Hepatocyte (in vitro differentiated cells): ENCODE results near the gene PLA2G4A. TPM values are rescaled to one million over a fixed set of nuclear protein-coding genes. Genes with fewer than 3 reads are reported as not detected.

ENCODE experiments used
- DNase-seq: peaks from one replicate; pipeline ENCODE4 v3.0.0-alpha.2; 2016; ENCODE audit warnings: low spot score
- H2AFZ ChIP-seq: fragments of 200-600 bp; sonication (generic); 2 replicates; pipeline ENCODE4 v1.6.0; 2016; ENCODE audit warnings: antibody characterized with exemption, mild to moderate bottlenecking
- H3K27ac ChIP-seq: fragments of 200-600 bp; sonication (generic); 2 replicates; pipeline ENCODE4 v1.5.1; 2016; ENCODE audit warnings: mild to moderate bottlenecking
- H3K27me3 ChIP-seq: fragments of 200-600 bp; sonication (generic); 2 replicates; pipeline ENCODE4 v1.6.1; 2016
- H3K36me3 ChIP-seq: fragments of 200-600 bp; sonication (generic); replicated peaks from 2 replicates; pipeline ENCODE4 v1.5.1; 2016; ENCODE audit warnings: low read depth; ENCODE audit not compliant: insufficient read depth
- H3K4me1 ChIP-seq: fragments of 200-600 bp; sonication (generic); 2 replicates; pipeline ENCODE4 v1.5.1; 2016; ENCODE audit warnings: mild to moderate bottlenecking, moderate library complexity; ENCODE audit not compliant: insufficient read depth
- H3K4me2 ChIP-seq: fragments of 200-600 bp; sonication (generic); 2 replicates; pipeline ENCODE4 v1.6.0; 2016
- H3K4me3 ChIP-seq: fragments of 200-600 bp; sonication (generic); 2 replicates; pipeline ENCODE4 v1.5.1; 2016; ENCODE audit warnings: mild to moderate bottlenecking
- H3K79me2 ChIP-seq: fragments of 200-600 bp; sonication (generic); 2 replicates; pipeline ENCODE4 v1.6.0; 2017; ENCODE audit warnings: mild to moderate bottlenecking
- H3K9me2 ChIP-seq: fragments of 200-600 bp; sonication (generic); replicated peaks from 2 replicates; pipeline ENCODE4 v1.6.0; 2017; ENCODE audit warnings: mild to moderate bottlenecking; ENCODE audit not compliant: insufficient read depth
- H3K9me3 ChIP-seq: fragments of 200-600 bp; sonication (generic); 2 replicates; pipeline ENCODE4 v1.5.1; 2016; ENCODE audit warnings: low read depth, mild to moderate bottlenecking
- H4K20me1 ChIP-seq: fragments of 200-600 bp; sonication (generic); 2 replicates; pipeline ENCODE4 v1.6.0; 2016; ENCODE audit warnings: mild to moderate bottlenecking; ENCODE audit not compliant: insufficient read depth, poor library complexity, severe bottlenecking
- EZH2 ChIP-seq: fragments of 200-600 bp; sonication (generic); IDR thresholded peaks from 2 replicates; pipeline ENCODE4 v1.6.1; 2016; ENCODE audit warnings: antibody characterized with exemption, mild to moderate bottlenecking, borderline replicate concordance
- EZH2phosphoT487 ChIP-seq: fragments of 200-600 bp; sonication (generic); IDR thresholded peaks from one replicate; pipeline ENCODE4 v1.6.1; 2018; ENCODE audit warnings: antibody characterized with exemption, mild to moderate bottlenecking, low read depth, moderate library complexity; ENCODE audit not compliant: unreplicated experiment, severe bottlenecking
- WGBS: methylation state at CpG from one replicate; pipeline ENCODE4 v1.1.6; 2016; ENCODE audit warnings: low lambda C conversion rate; ENCODE audit errors: missing lambda C conversion rate; 5-methylcytosine and 5-hydroxymethylcytosine counted together
- polyA plus RNA-seq: library from polyadenylated mRNA; unstranded; fragments of >200 nt; fragmentation: Nextera tagmentation; extraction: Ambion mirVana; gene quantifications from 2 replicates; pipeline ENCODE4 v1.2.1, GENCODE V29; 2016
- total RNA-seq: library from RNA; depleted of rRNA; stranded (reverse); fragments of >200 nt; gene quantifications from 2 replicates; pipeline ENCODE4 v1.2.3, GENCODE V29; 2014
- TF ChIP-seq, protein P1 (sequence below): fragments of 200-600 bp; sonication (generic); IDR thresholded peaks from 2 replicates; pipeline ENCODE4 v1.5.1; 2016; ENCODE audit warnings: antibody characterized with exemption, mild to moderate bottlenecking; ENCODE audit not compliant: poor library complexity

PLA2G4A gene
- total and polyA plus RNA-seq, 2 experiments from 2014 or later, result 21.3 to 24.9 TPM

DNA sequence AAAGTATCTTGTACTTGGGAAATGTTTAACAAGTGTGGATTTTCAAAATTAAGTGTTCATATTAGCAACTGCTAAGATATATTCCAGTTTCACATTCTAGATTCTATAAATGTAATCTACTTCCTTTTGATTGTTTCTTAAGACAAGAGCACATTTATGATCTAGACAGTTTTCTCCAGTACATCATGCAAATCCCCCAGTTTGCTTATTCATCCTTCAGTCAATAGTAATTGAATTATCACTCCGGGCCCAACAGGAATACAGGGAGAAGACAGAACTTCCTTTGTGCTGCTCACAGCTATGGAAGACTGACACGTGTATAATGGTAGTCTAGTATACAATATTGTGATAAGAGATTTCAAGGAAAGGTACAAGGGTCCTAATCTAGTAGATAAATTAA lies 14.5 kb downstream of the PLA2G4A start:
- no peak overlapping the region for H3K4me2 ChIP-seq
- no peaks in the 10 kb centered on the region for H3K9me3 ChIP-seq
- no peaks in the 10 kb centered on the region for H4K20me1 ChIP-seq
- no peaks in the 10 kb centered on the region for H3K9me2 ChIP-seq
- H3K79me2 ChIP-seq, result no peaks in the 10 kb centered on the region
- no peaks in the 10 kb centered on the region for H3K36me3 ChIP-seq
- H3K27ac ChIP-seq, result no peak overlapping the region
- H3K4me1 ChIP-seq, result peaks cover 5% of the 10 kb centered on the region
- DNase-seq, result no peak
- no peak overlapping the region for H2AFZ ChIP-seq
- no peaks in the 10 kb centered on the region for H3K27me3 ChIP-seq
- H3K4me3 ChIP-seq, result no peak overlapping the region
- 80% methylated on average over 2 of the region's 2 CpGs for WGBS
- TF ChIP-seq EZH2, result no peak
- TF ChIP-seq, protein P1, sequence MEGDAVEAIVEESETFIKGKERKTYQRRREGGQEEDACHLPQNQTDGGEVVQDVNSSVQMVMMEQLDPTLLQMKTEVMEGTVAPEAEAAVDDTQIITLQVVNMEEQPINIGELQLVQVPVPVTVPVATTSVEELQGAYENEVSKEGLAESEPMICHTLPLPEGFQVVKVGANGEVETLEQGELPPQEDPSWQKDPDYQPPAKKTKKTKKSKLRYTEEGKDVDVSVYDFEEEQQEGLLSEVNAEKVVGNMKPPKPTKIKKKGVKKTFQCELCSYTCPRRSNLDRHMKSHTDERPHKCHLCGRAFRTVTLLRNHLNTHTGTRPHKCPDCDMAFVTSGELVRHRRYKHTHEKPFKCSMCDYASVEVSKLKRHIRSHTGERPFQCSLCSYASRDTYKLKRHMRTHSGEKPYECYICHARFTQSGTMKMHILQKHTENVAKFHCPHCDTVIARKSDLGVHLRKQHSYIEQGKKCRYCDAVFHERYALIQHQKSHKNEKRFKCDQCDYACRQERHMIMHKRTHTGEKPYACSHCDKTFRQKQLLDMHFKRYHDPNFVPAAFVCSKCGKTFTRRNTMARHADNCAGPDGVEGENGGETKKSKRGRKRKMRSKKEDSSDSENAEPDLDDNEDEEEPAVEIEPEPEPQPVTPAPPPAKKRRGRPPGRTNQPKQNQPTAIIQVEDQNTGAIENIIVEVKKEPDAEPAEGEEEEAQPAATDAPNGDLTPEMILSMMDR, result no peak
- TF ChIP-seq EZH2phosphoT487, result no peak

DNA sequence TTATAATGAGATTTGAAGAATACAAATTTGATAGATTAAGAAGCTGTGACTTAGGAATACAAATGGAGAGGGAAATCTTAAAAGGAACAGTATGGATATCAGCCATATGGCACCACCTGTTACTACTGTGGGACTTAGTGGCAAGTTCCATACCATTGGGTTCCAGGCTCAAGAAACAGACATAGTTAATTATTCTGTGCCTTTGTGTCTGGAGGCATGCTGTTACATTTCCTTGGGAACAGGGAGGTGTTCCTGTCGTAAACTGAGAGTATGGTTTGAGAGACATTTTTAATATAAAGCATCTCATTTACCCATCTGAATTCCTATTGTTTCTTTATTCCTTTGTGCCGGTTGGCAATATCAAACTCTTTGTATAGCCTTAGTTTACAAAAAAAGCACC lies 15.2 kb downstream of the PLA2G4A start:
- Histone ChIP-seq H4K20me1 (no peaks in the 10 kb centered on the region), H3K9me2 (no peaks in the 10 kb centered on the region), H3K4me3 (no peak overlapping the region), H3K79me2 (no peaks in the 10 kb centered on the region), H3K4me2 (no peak overlapping the region), H3K9me3 (no peaks in the 10 kb centered on the region), H3K27me3 (no peaks in the 10 kb centered on the region), H3K4me1 (peaks cover 6% of the 10 kb centered on the region), H3K27ac (no peak overlapping the region), H3K36me3 (no peaks in the 10 kb centered on the region), H2AFZ (no peak overlapping the region)
- no peak for DNase-seq
- 92% methylated on average over 2 of the region's 2 CpGs for WGBS
- TF ChIP-seq, protein P1, result no peak
- TF ChIP-seq EZH2phosphoT487 (no peak), EZH2 (no peak)

DNA sequence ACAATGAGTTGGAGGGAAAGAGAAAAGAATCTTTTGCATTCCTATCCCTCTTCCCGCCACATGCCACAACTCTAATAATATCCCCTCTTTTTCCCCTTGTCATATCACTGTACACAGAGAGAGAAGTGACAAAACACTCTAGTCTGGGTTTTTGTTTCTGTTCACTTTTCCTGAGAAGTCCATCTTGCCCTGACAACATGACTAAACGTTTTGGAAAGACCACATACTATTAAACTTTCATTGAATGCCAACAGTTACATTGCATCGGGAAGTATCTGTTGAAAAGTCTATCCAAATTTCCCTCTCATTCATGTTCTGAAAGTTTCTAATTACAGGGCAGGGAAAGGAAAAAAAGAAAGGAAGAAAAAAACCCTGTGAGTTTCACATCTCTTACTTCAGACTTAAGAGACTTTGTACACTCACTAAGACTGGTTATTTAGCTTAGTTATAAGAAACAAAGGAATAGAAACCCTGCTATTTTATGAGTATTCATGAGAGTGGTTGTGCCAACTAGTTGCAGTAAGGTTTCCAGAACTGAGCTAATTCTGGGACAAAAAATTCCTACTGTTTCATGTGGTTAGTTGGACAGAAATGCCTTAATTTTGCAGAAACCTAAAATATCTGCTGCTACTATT lies 16.9 kb downstream of the PLA2G4A start:
- no peak for DNase-seq
- Histone ChIP-seq H4K20me1 (no peaks in the 10 kb centered on the region), H3K36me3 (no peaks in the 10 kb centered on the region), H3K4me1 (peaks cover 6% of the 10 kb centered on the region), H3K27me3 (no peaks in the 10 kb centered on the region), H3K9me2 (no peaks in the 10 kb centered on the region), H2AFZ (no peak overlapping the region), H3K4me2 (no peak overlapping the region), H3K9me3 (no peaks in the 10 kb centered on the region), H3K27ac (no peak overlapping the region), H3K79me2 (no peaks in the 10 kb centered on the region), H3K4me3 (no peak overlapping the region)
- 67% methylated on average over 3 of the region's 3 CpGs for WGBS
- TF ChIP-seq, protein P1, result no peak
- TF ChIP-seq EZH2, result no peak
- TF ChIP-seq EZH2phosphoT487, result no peak
